T-helper 9 cell (primary cell): Measurements from ENCODE around the gene SEZ6L.

Experiments used
- DNase-seq: peaks from one replicate; pipeline ENCODE4 v3.0.0-alpha.2; 2020

Gene SEZ6L

GRCh38 chr22:26302726-26303125 lies 133.5 kb downstream of the SEZ6L start:
- DNase-seq = no peak

DNA sequence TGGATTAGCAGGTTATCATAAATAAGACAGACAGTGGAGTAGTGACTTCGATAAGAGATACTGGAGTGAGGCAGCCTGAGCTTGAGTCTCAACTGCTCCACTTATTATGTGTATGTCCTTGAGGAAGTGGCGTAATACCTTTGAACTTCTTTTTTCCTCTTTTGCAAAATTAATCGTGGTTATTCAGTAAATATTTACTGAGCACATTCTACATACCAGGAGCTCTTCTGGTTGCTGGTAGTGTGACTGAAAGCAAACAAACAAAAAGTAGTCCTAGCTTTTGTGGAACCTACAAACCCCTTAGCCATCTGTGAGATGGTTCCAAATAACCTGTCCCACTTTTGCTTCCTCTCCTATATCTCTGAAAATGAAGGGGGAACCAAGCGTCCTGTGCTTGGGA lies 134.2 kb downstream of the SEZ6L start:
- DNase-seq = no peak

GRCh38 chr22:26304730-26305129 lies 135.5 kb downstream of the SEZ6L start:
- no peak for DNase-seq

DNA sequence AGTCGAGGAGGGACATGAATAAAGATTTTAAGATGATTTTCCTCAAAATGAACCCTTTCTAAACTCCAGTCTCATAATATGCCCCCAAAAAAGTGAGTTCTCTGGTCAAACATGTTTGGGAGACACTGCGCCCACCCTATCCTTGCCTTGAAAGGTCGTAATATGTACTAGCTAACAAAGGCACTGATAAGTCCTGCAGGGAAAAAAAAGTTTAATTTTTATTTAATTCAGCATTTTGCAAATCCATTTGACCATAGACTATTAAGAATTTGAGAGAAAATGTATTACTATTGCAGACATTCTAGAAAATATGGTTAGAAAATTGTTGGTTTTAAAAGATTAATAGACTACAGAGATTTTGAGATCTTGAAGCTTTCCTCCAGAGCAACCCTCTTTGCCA lies 139.2 kb downstream of the SEZ6L start:
- DNase-seq = no peak

- DNase-seq = no peak
Measured at GRCh38 chr22:26310616-26311015, 141.4 kb downstream of the SEZ6L start.

- DNase-seq = no peak
Measured at GRCh38 chr22:26313291-26313690, 144.0 kb downstream of the SEZ6L start.

DNA sequence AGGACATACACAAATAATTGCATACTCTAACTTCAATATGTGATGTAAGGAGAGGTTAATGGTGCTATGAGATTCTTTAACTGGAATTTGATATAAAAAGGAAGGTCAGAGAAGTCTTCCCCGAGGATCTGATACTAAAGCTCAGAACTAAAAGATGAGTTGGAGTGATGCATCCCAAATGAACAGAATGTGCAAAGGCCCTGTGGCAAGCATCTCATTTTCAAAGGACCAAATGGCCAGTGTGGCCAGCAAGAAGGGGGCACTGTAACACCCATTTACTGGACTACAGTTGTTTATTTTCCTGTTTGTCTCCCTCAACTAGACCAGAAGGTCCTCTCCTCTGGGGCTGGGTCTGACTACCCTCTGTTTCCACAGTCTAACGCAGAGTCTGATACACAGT lies 144.9 kb downstream of the SEZ6L start:
- DNase-seq = no peak

GRCh38 chr22:26314656-26315055 lies 145.4 kb downstream of the SEZ6L start:
- no peak for DNase-seq

DNA sequence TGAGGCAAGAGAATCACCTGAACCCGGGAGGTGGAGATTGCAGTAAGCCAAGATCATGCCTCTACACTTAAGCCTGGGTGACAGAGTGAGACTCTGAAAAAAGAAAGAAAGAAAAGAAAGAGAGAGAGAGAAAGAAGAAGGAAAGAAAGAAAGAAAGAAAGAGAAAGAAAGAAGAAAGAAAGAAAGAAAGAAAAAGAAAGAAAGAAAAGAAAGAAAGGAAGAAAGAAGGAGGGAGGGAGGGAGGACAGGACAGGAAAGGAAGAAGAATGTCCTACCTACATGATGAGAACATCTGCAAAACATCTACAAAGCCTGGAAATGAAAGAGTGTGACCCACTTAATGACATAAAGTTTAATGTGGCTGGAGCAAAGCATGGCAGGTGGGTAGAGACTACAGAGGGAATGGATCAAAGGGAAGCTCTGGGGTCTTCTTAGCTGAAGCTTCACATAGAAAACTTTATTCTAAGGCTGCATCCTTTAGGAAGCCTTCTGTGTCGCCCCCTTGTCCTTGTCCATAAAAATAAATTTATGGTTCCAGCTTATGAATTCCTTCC lies 147.5 kb downstream of the SEZ6L start:
- DNase-seq = no peak

DNA sequence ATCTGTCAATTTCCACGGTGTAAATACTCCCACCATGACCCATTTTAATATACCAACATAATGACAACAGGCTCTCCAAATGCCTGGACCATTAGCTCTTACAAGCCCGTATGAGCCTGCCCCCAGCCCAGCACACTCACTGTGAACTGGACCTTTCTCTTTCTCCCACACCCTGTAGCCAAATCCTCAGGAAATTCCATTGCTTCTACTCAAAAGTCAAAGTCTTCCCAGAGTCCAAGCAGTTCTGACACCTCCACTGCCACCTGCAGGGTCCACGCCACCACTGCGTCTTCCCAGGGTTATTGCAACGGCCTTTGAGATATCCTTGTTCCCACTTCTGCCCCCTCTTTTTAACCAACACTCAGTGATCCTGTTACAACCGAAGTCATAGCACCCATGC lies 149.7 kb downstream of the SEZ6L start:
- no peak for DNase-seq

DNA sequence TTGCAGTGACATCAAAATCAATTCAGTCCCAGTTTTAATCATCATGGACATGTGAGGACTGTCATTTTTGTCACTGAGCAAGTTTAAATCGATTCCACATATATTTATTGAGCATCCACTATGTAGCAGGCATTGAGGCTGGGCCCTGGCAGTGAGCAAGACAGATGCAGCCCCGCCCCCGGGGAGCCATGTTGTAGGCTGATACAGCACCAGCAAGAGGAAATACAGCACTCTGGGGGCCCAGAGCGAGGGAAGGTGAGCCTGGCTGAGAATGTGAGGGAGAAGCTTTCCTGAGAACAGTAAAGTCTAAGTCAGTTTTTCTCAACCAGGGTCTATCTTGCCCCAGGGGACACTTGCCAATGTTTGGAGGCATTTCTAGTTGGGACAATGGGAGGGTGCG lies 151.2 kb downstream of the SEZ6L start:
- DNase-seq = no peak

GRCh38 chr22:26321469-26321913 lies 152.2 kb downstream of the SEZ6L start:
- no peak for DNase-seq

- no peak for DNase-seq
Measured at GRCh38 chr22:26322179-26322905, 153.1 kb downstream of the SEZ6L start.

- no peak for DNase-seq
Measured at GRCh38 chr22:26323013-26323412, 153.8 kb downstream of the SEZ6L start.

- DNase-seq = no peak
Measured at GRCh38 chr22:26324150-26324549, 154.9 kb downstream of the SEZ6L start.

- no peak for DNase-seq
Measured at GRCh38 chr22:26325641-26326040, 156.4 kb downstream of the SEZ6L start.

DNA sequence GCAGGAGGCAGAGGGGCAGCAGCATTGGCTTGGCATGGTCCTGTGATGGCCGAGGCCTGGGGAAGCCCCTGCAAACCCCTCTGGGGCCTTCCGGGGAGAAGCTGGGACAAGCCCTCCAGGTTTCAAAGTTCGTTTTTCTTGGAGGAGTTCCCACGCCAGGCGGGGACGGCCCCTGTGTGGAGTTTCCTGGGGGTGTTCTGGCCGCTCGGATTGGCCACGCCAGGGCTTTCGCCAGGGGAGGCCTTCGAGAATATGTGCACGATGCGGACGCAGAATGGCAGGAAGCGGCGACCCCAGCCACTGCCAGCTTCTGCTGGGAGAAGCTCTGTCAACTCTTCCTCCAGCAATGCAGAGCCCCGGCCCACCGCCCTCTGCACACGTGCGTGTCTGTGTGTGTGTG lies 157.5 kb downstream of the SEZ6L start:
- no peak for DNase-seq

DNA sequence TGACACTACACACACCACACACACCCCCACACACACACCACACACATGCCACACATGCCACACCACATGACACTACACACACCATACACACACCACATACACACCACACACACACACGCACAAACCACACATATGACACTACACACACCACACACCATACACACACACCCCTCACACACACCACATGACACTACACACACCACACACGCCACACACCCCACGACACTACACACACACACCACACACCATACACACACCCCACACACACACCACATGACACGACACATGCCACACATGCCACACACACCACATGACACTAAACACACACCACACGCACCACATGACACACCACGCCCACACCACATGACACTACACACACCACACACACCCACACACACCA lies 158.0 kb downstream of the SEZ6L start:
- DNase-seq = no peak

DNA sequence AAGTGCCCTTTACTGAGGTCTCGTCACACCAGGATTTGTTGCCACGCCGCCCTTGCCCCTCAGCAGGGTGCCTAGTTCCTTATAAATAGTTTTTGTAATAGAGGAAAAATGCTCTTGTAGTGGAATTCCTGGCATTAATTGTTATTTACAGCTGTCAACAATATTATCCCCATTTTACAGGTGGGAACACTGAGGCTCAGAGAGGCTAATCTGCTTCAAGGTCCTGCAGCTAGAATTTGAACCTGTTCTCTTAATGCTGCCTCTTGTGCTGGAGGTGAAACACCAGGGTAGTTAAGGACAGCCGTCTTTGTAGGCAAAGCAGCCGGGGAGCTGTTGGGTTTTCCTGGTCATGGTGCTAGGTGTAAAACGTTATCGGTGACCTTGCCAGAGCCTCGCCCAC lies 159.0 kb downstream of the SEZ6L start:
- no peak for DNase-seq

DNA sequence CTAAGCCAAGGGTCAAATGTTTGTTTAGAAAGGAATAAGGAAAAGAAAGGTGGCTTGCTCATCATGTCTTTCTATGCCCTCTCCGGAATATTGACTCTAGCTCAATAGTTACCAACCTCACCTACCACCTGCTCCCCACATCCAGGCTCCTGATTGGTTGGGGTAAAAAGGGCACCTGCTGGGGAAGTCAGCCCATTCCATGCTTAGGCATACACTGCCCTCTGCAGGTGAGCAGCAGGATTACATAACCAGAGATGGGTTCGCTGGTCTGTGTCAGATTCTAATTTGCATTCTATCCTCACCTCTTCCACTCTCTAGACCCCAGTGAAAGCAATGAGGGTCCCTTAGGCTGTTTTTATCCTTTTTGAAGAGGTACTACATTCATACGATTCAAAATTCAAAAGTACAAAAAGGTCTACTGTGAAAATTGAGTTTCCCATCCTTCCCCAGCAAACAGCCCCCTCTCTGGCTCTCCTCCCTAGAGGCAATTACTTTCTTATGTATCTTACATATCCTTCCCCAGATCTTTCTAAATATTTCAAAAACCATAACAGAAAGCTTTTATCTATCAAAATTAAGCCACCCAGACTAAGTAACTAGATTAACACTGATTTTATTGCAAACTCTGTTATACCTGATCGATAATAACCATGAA lies 161.8 kb downstream of the SEZ6L start:
- DNase-seq = peak; percentile 40

GRCh38 chr22:26333088-26333800 lies 164.0 kb downstream of the SEZ6L start:
- DNase-seq = no peak

DNA sequence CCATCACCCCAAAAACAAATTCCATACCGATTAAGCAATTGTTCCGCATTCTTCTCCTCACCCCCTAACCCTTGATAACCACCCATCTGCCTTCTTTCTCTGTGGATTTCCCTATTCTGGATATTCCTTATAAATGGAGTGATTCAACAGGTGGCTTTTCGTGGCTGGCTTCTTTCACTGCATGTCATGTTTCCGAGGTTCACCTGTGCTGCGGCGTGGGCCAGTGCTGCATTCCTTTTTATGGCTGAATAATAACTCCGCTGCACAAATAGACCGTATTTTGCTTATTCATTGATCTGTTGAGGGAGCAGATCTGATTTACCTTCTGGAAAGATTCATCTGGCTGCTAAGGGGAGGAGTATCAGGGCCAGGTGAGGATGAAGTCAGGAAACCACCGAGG lies 165.0 kb downstream of the SEZ6L start:
- DNase-seq = no peak

- DNase-seq = no peak
Measured at GRCh38 chr22:26336773-26337172, 167.5 kb downstream of the SEZ6L start.

DNA sequence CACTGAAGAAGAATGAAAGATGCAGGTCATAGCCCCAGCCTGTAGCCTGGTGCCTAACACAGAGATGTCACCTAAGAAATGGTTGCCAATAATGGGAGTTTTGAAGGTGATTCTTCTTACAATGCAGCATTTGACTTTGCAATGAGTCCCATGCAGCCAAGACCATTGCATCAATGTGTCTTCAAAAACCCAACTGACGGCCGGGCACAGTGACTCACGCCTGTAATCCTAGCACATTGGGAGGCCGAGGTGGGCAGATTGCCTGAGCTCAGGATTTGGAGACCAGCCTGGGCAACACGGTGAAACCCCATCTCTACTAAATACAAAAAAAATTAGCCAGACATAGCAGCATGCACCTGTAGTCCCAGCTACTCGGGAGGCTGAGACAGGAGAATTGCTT lies 170.5 kb downstream of the SEZ6L start:
- DNase-seq = no peak
